Femur (tissue), 1 donor: ENCODE results near the gene CCDC34.

Experiments used
- DNase-seq: peaks from one replicate; pipeline ENCODE4 v3.0.0-alpha.2; 2017

The CCDC34 gene

GRCh38 chr11:27362749-27363575, at the start of gene CCDC34:
Gene CCDC34, minus strand, starts transcription at chr11:27363215. Its CDS starts 21 bp downstream, at chr11:27363194.
- DNase-seq: peak; percentile 95

- no peak for DNase-seq
Observed at GRCh38 chr11:27412192-27412691, 49.2 kb upstream of the CCDC34 start.

- DNase-seq: no peak
Observed at GRCh38 chr11:27411328-27411727, 48.3 kb upstream of the CCDC34 start.

GRCh38 chr11:27410272-27410671, 47.3 kb upstream of the CCDC34 start:
- DNase-seq: no peak

GRCh38 chr11:27409742-27410141, 46.7 kb upstream of the CCDC34 start:
- DNase-seq: no peak

- no peak for DNase-seq
Observed at GRCh38 chr11:27409049-27409448, 46.0 kb upstream of the CCDC34 start.

- DNase-seq: no peak
Observed at GRCh38 chr11:27408246-27408800, 45.3 kb upstream of the CCDC34 start.

DNA sequence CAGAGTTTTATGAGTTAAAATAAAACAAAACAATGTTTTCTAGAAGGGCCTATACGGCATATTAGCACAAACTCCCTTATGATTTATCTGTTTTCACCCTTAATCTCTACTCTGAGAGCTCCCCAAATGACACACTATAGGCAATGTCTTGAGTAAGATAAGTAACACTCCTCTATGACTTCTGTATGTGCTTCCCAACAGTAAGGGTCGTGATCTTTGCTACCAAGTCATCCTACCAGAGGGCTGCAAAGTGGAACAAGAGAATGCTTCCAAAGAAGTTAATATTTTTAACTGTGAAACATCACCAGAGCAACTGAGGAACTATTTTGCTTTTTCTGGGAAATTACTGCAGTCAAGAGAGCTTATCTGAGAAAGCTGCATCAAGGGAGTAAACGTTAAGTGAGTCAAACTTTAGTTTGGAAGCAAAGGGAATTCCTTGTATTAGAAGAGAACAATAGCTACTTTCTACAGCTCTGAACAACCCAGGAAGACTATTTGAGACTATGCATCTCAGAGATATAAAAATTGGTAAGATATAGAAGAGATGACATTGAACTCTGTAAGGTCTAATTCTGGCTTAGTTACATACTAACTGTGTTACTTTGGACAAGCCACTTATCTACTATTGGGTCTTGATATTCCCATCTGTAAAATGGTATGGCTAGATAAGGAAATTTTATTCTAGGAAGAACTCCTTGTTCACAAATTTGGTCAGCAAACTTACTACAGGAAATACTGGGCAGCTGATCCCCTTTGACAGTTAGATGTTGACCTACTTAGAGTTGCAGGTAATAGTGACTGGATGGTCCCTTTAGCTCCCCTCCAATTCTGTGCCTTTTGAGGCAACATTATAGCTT, 43.7 kb upstream of the CCDC34 start:
- no peak for DNase-seq

- DNase-seq: no peak
Observed at GRCh38 chr11:27405134-27405533, 42.1 kb upstream of the CCDC34 start.

GRCh38 chr11:27404427-27404826, 41.4 kb upstream of the CCDC34 start:
- no peak for DNase-seq

DNA sequence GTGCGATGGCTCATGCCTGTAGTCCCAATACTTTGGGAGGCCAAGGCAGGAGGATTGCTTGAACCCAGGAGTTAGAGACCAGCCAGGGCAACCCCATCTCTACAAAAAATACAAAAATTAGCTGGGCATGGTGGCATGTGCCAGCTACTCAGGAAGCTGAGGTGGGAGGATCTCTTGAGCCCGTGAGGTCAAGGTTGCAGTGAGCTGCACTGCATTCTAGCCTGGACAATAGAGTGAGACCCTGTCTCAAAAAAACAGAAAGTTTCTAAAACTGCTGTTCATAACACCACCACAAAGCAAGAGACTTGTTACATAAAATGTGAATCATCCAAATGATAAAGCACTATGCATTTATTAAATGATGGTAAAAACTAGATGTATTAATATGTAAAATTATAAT, 40.2 kb upstream of the CCDC34 start:
- no peak for DNase-seq

DNA sequence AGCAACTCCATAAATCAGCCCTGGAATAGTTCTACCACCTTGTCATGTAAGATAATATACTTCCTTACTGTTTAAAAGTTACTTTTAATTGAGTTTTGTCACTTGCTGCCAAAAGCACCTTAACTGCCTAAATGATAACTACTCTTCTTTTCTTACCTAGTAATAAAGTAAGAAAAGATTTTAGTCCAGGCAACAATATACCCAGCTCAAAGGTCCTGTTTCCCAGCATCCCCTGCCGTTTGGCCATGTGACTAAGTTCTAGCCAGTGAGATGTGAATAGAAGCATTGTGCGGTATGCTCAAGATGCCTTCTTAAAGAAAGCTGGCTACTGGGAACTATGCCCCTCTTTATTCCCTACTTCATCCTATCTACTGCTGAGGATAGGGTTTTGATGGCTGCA, 39.4 kb upstream of the CCDC34 start:
- no peak for DNase-seq

- DNase-seq: no peak
Observed at GRCh38 chr11:27401833-27402316, 38.9 kb upstream of the CCDC34 start.

GRCh38 chr11:27401280-27401832, 38.3 kb upstream of the CCDC34 start:
- DNase-seq: no peak

DNA sequence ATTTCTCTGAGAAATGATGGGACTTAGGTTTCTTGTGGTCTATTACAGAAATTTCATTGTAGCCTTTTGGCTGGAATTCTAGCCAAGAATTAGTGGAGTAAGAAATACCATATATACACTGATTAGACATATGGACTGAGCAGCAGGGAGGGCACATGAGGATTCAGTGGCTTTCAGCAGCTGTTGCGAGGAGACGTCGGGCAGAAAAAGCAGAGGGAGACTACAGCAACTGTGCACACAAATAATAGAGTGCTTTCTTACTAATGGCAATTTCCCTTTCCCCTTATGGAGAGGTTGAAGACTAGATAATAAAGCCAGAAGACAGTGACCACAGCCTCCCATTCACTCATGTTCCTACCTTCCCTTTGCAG, 35.4 kb upstream of the CCDC34 start:
- peak; percentile 29 for DNase-seq

DNA sequence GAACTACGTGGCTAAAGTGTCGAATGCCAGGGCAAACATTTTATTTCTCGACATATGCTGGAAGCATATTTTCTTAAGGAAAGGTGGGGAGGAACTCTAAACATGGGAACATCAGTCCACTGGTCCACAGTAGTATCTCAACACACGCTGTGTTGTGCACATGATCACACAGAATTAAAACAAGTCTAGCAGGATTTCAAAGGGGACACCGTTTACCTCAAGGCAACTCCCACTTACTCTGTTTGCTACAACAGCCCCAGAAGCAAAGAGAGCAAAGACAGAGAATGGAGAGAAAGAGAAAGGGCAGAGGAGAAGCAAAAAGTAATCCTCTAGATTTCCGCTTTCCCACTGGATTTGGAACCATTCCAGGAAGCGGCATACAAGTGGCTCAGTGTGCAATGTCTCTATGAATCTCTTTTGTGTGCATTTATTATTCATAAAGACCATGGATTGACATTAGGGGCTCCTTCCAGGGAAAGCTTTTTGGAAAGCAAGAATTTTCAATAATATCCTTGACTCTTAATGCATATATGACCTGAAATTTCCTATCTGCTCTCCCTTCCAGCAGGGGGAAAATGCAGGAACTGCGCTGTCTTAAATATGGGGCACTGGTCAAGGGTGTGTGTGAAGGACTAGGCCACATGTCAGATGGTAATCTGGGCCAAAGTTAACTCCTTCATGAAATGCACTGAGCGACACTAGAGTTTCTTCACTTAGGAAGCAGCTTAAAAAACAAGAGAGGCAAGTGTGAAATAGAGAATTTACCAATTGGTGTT, 34.8 kb upstream of the CCDC34 start:
- no peak for DNase-seq

GRCh38 chr11:27396259-27396839, 33.3 kb upstream of the CCDC34 start:
- DNase-seq: no peak

DNA sequence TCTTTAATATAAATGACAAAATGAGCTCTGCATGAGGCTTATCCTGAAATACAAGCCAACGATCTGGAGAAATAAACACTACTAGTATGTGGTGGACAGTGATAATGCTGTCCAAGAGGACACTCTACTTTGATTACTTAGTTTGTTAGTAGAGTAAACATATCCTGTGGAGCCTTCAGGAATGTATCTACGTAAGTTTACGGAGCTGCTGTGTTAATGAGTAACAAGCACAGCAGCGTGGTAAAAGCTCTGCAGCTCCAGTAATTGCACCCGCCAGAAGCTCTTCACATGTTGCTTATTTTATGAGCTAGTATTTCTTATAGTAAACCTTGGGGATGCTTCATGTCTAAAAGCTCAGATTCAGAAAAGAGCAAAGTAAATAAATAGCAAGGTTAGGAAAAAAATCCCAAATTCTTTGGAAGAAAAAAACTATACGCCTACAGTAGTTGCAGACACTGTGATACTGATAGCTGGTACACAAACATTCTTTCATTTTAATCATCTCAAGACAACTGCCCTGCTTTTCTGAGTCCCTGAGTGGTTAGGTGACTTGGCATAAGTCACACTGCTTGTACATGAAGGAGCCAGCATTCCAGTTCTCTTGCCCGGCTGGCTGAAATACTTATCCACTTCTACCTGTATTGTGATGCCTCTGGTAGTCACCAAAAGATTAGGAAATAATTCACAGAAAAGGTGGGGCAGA, 32.7 kb upstream of the CCDC34 start:
- DNase-seq: no peak

GRCh38 chr11:27394781-27395228, 31.8 kb upstream of the CCDC34 start:
- no peak for DNase-seq

GRCh38 chr11:27392278-27393114, 29.5 kb upstream of the CCDC34 start:
- DNase-seq: no peak
